Mesenteric fat pad (tissue), 1 donor: Measurements from ENCODE around the gene WDR35. TPM values are rescaled to one million over a fixed set of nuclear protein-coding genes. Genes with fewer than 3 reads are reported as not detected.

Experiments
- DNase-seq: peaks from one replicate; pipeline ENCODE4 v3.0.0-alpha.2; 2020; ENCODE audit warnings: low spot score
- total RNA-seq: library from RNA; stranded (reverse); fragmentation: NEBNext Ultra II Directional; extraction: Animal tissue kit (Norgen Biotek cat#: 25700); gene quantifications from one replicate; pipeline ENCODE4 v1.2.1, GENCODE V29; 2021
- donor health status: DM: yes; HTN: yes; CAD: no.

WDR35 gene
- total RNA-seq, 1 donor from 2014 or later = 6.6 TPM

DNA sequence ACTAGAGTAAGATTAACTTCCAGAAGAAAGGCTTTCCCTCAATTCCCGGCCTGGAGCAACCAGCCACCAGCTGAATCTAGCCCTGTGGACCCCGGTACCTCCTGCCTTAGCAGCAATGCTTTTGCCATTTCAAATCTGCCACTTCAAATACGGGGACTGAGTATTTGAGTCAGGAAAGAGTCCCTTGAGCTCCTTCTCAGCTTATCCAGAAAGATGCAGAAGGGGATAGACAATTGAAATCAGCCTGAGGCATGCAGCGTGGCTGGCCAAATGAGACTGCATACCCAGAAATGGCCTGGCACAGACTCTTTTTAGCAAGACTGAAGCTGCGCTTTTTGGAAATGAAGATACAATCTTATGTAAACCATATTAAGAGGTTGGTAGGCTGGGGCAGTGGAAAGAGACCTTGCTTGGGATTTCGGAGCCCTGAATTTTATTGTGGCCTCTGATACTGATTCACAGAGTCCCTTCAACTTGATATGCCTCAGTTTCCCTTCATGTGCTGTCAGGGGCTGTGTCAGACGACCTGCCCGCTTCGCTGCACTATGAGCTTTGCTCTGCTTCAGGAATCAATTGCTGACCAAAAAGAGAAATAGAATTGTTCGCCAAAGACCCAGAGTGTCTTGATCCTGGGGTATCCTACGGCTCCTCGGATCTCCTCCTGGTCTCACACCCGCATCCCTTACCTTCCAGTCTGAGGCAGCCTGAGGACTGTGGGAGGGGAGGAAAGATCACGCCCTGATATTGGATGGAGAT, 21.5 kb upstream of the WDR35 start:
- no peak for DNase-seq

DNA sequence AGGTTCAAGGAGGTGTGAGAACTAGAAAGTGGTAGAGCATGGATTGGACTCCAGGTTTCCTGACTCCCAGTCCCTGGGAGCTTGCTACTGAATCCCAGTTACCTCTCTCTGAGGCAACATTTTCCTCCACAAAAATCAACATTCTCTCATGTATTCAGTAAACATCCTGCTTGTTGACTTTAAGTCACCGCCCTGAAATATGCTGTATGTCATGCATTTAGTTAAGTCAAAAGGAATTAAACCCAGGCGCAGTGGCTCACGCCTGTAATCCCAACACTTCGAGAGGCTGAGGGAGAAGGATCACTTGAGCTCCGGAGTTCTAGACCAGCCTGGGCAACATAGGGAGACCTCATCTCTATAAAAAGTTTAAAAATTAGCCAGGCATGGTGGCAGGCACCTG, 18.8 kb upstream of the WDR35 start:
- DNase-seq = no peak

DNA sequence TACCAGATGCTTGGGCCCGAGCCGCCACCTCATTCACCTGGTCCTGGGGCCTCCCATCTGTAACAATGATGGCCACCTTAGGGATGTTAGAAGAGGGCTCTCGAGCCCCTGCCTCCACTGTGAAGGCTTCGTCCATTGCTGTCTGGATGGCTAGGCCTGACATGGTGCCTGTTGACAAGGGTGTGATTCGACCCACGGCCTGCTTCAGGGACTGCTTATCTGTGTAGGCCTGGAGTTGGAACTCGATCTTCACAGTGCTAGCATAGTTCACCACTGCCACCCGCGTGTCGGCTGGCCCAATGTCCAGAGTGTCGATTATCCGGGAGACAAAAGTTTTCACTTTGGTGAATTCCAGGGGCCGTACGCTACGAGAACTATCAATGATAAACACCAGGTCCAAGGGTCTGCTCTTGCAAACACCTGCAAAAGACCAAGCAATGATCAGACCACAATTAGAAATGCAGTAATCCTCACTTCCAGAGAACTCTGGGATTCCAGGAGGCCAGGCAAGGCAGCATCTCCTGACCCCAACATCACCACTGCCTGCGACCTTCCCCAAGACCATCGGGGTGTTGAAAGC, 16.1 kb upstream of the WDR35 start:
- DNase-seq = no peak

DNA sequence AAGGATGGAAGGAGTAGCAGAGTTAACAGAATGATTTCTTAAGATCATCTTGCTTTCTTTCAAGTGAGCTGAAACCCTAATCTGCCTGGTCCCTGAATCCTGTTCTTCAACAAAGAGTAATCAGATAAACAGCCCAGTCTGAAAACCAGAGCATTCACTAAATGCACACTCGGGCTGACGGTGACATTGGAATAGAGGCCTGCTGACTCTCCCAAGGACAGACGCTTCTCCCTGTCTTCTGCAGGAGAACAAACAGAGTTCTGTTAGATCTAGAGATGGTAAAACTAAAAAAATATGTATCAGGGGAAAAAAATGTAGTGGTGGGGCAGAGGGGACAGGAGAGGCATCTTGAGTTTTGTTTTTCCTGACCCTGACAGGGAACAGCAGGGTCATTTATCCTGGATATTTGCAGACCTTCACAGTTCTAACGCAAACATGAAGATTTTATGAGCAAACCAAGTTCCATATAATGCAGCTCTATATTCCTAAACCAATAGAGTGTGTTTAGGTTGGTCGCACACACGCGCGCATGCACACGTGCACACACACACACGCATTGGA, 15.2 kb upstream of the WDR35 start:
- no peak for DNase-seq

DNA sequence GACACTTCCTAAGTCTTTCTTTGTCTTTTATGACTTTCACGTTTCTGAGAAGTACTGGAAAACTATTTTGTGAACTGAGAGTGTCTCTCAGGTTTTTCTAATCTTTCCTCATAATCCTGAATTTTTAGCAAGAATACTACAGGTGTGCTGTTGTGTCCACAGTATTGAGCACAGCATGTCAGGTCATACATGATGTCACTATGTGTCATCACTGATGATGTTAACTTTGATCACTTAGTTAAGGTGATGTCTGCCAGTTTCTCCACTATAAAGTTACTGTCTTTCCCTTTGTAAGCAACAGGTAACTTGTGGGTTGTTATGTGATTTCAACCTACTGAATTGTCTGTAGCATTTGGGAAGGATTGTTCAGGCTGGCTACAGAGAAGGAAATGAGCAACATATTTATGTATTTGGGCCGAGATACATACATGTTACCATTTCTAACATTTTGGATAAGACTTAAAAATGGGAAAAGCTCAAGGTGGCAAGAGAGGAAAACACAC, 11.5 kb upstream of the WDR35 start:
- DNase-seq = no peak

DNA sequence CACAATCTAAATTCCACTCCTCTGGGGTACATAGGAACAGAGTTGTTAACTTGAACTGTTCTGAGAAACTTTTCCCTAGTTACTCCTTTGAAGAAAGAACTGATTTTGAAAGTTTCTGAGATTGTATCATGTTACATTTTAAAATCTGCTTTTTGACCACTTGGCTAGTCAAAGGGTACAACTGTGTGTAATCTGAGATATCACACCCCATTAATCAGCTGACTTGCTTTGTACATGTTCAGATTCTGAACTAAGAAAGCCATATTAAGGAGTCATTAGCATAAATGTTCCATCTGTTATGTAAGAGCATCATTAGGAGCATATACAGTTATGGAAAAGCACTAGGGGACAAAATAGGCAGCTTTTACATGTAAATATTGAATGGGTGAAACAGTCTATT, 3.8 kb upstream of the WDR35 start:
- DNase-seq = no peak

- DNase-seq = no peak
Observed at GRCh38 chr2:19991895-19992294, 2.0 kb upstream of the WDR35 start.

- DNase-seq = no peak
Observed at GRCh38 chr2:19990416-19990728, 467 bp upstream of the WDR35 start.

DNA sequence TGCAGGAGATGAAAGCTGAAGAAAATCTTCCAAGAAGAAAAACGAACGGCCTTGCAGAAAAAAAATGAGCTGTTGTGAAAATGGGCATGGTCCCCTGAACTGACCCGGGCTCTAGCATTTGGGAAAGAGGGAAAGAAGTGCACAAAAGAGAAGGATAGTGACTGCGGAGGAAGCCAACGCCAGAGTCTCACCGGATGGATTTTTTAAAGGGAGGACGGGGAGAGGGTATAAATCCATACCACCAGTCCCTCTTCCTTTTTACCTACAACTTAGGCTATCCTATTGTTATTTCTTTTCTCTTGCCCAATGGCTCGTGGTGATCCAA, 601 bp downstream of the WDR35 start:
- DNase-seq = no peak

GRCh38 chr2:19988600-19988999, 1.3 kb downstream of the WDR35 start:
- DNase-seq = no peak

GRCh38 chr2:19987936-19988335, 2.0 kb downstream of the WDR35 start:
- no peak for DNase-seq

DNA sequence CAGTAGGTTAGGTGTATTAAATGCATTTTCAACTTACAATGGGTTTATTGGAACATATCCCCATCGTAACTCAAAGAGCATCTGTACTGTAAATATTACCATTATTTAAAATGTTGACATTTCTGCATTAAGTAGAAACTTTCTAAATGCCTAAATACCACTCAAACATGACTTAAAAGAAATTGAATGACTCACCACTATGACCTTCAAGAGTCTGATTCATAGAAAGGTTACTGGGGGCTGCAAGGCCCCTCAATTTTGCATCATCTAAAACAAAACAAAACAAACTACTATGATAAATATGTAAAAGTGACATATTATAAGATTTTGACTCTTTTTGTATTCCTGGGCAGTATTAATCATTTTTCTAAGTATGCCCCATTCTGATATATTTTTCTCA, 7.6 kb downstream of the WDR35 start:
- no peak for DNase-seq

DNA sequence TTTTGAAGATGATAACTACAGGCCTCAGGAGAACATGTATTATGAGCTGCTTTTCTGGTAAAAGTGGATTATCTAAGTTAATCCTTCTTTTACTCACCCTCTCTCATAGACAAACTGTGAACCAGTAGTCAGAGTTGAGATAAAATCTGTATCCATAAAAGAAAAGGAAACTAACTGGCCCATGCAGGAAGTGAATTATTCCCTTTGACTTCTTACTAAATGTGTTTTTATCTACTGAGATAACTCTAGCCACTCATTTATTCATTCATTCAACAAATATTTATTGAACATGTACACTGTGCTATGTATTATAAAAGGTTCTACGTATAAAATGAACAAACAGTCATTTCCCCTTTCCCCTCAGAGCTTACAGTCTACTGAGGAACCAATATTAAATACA, 10.0 kb downstream of the WDR35 start:
- no peak for DNase-seq

- no peak for DNase-seq
Observed at GRCh38 chr2:19973466-19973865, 16.4 kb downstream of the WDR35 start.

DNA sequence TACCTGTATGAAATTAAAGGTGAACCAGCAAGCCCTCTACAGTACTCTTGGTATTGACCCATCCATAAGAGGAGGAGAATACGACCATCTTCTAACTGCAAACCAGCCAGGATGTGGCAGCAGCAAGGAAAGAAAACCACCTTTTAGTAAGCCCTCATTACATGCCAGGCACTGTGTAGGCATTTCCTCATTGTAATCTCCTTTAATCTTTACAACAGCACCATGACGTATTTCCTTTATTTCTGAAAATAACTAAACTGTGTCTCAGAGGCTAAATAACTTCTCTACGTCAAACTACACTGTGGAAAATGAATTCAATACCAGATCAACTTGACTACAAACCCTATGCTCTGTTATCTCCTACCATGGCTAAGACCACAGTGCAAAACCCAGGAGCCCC, 18.2 kb downstream of the WDR35 start:
- DNase-seq = no peak

GRCh38 chr2:19963386-19963785, 26.5 kb downstream of the WDR35 start:
- no peak for DNase-seq

DNA sequence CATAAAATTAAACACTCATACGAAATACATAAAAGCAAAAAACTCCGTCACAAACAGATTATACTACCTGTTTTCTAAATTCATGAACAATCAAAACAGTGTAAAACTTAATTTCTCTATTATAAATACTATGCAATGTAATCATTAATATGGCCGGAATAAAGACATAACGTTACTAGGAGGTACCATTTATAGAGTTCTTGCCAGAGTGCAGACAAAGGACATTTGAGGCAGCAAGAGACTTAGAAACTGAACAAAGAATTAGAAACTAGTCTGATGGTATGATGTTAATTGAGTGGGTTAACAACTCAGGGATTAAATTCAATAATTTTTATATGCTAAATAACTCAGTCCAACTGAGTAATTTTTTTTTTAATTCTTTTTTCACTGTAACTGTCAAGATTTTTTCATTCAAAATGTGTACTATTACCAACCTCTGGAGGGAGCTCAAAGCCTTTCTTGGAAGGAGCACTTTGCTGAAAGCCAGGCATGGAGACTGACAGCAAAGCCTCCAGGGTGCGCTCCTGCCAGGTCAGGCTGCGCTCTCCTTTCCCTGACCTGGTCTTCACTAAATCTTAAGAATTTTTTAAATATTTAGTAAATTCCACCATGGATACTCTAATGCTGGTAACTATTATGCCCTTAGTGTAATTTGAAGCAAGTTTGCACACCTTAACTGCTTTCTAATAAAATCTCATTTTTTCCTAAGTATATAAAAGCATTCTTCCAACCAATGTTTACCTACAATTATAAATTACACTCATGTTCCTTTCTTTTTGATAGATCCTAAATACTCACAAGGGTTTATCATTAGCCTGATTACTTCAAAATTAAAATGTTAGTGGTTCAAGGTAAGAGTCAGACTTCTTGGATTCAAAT, 34.1 kb downstream of the WDR35 start:
- DNase-seq = no peak

DNA sequence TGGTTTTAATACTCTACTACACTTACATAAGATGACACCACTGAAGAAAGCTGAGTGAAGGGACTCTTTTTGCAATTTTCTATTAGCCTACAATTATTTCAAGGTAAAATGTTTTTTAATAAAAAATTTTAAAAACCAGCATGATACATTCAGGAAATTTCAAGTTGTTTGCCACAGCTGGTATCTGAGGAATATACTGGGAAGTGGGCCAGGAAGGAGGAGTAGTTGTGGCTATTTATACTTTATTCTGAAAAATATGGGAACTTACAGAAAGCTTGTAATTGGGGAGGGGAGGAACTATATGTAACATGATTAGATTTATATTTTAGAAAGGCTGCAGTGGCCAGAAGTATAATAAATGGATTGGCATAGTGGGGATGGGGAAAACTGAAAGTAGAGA, 40.8 kb downstream of the WDR35 start:
- no peak for DNase-seq

GRCh38 chr2:19947184-19947940, 42.5 kb downstream of the WDR35 start:
- DNase-seq = no peak

- DNase-seq = no peak
Observed at GRCh38 chr2:19944205-19944845, 45.6 kb downstream of the WDR35 start.

DNA sequence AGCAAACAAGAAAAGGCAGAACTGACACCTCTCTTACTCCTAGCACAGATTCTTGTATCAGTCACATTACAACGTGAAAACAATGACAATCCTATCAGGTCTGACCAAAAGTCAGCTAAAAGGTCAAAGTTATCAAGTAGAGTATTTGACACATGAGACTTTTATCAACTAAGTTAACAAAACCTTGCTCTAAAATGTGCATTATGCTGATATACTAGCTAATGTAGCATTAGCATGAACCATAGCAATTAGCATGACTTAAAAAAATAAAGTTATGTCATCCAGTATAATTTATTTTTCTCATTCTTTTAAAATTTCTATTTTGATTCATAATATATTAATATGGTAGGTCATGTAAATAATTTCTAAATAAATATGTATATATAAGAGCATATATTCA, 46.7 kb downstream of the WDR35 start:
- DNase-seq = no peak
